Astrocyte of the spinal cord (primary cell): ENCODE measurements around the gene PIGQ.

ENCODE experiments used
- DNase-seq: peaks from one replicate; pipeline ENCODE4 v3.0.0; 2011; ENCODE audit warnings: low read depth, low spot score
- H3K4me3 ChIP-seq: 2 replicates; pipeline ENCODE4 v1.5.1; 2011; ENCODE audit warnings: low read depth, mild to moderate bottlenecking, low read length, moderate library complexity
- in situ Hi-C: cut with HindIII; loops from 2 replicates; pipeline ENCODE4 v1.10.0; 2017; ENCODE audit warnings: low sequenced_read_pairs
- TF ChIP-seq, protein P1 (sequence below): IDR thresholded peaks from 2 replicates; pipeline ENCODE4 v1.5.1; 2012; ENCODE audit warnings: low read depth, mild to moderate bottlenecking, low read length, inconsistent platforms

The PIGQ gene

DNA sequence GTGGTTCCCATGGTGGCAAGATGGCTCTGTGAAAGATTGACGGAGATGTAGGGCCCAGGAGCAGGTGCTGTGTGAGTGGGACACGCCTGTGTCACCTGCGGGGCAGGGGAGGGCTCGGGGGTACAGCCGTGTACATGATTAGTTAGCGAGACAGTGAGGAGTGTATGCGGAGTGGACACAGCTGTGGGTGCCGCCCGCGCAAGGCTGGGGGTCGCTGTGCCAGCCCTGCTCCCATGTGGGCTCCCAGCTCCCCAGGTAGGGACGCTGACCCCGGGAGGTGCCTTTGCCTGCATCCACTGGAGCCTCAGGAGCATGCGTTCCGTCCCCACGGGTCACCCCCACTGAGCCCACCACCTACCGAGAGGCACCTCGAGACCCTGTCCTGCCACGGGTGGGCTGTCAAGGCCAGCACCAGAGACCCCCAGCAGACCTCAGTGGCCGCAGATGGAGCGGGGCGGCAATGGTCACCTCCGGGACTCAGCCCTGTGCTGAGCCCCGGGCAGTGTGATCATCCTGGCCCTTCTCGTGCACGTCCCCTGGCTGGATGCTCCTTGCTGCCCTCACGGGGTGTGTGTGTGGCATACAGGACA is 34.8 kb upstream of the PIGQ start:
- in situ Hi-C loops: no loop called here

DNA sequence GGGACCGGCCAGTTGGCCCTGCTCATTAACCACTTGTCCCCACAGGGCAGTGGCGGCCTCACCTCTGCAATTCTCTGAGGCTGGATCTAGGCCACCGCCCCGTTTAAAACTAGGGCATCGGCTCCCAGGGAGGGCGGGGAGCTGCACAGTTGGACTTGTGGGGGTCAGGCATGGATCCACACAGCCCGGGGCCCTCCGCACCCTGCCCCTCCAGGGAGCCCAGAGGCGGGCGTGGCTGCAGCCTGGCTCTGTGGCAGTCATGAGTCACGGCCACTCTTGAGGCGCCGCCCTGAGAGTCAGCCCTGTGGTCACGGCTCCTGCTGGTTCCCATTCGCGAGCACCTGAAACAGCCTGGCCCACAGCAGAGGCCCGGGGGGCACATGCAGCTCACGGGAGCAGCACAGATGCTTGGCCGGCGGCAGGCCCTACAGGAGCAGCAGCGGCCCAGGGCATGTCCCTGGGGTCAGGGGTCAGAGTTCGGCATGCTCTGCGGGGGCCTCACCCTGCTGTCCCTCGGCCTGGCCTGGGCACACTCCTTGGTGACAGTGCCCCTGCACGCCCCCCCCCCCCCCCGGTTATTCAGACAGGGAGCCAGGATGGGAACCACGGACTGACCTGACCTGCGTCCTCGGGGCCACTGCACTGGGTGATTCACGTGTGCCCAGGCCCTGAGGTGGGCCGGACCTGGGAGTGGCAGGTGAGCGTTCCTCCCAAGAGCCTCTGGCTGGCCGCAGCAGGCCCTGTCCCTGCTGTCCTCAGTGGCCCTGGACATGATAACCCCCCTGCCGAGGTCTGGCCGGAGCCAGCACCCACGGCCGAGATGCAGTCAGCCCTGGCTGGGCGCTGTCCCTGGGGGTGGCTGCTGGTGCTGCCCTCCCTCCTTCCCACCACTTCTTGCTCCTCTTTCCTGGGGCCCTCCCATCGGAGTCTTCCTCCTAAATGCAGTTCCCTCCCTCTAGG is 34.0 kb upstream of the PIGQ start:
- no peak overlapping the region for H3K4me3 ChIP-seq

More for the DNA sequence above, 34.8 kb upstream of the PIGQ start:
- H3K4me3 ChIP-seq: no peak overlapping the region
- DNase-seq: no peak
- TF ChIP-seq, protein P1, sequence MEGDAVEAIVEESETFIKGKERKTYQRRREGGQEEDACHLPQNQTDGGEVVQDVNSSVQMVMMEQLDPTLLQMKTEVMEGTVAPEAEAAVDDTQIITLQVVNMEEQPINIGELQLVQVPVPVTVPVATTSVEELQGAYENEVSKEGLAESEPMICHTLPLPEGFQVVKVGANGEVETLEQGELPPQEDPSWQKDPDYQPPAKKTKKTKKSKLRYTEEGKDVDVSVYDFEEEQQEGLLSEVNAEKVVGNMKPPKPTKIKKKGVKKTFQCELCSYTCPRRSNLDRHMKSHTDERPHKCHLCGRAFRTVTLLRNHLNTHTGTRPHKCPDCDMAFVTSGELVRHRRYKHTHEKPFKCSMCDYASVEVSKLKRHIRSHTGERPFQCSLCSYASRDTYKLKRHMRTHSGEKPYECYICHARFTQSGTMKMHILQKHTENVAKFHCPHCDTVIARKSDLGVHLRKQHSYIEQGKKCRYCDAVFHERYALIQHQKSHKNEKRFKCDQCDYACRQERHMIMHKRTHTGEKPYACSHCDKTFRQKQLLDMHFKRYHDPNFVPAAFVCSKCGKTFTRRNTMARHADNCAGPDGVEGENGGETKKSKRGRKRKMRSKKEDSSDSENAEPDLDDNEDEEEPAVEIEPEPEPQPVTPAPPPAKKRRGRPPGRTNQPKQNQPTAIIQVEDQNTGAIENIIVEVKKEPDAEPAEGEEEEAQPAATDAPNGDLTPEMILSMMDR: no peak

DNA sequence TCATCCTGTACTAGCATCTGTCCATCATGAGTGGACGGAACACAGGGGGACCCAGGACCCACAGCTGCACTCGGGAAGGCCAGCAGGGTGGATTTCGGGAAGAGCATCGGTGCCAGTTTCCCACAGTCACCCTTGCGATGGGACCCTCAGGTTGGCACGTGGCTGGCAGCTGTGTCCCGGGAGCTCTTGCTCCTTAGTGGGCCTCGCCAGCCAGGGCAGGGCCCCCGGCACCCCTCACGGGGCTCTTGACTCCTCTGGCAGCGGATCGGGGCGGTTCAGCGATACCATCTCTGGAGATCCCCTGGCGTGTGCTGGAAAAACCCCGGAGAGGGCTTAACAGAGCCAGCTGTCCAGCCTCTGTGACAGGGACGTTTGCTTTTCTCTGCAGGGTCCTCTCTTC is 33.0 kb upstream of the PIGQ start:
- TF ChIP-seq, protein P1: no peak
- DNase-seq: no peak
- in situ Hi-C loops: no loop called here
- no peak overlapping the region for H3K4me3 ChIP-seq

More for the DNA sequence above, 34.0 kb upstream of the PIGQ start:
- peak; percentile 79 for DNase-seq
- TF ChIP-seq, protein P1: no peak
- in situ Hi-C loops: no loop called here

DNA sequence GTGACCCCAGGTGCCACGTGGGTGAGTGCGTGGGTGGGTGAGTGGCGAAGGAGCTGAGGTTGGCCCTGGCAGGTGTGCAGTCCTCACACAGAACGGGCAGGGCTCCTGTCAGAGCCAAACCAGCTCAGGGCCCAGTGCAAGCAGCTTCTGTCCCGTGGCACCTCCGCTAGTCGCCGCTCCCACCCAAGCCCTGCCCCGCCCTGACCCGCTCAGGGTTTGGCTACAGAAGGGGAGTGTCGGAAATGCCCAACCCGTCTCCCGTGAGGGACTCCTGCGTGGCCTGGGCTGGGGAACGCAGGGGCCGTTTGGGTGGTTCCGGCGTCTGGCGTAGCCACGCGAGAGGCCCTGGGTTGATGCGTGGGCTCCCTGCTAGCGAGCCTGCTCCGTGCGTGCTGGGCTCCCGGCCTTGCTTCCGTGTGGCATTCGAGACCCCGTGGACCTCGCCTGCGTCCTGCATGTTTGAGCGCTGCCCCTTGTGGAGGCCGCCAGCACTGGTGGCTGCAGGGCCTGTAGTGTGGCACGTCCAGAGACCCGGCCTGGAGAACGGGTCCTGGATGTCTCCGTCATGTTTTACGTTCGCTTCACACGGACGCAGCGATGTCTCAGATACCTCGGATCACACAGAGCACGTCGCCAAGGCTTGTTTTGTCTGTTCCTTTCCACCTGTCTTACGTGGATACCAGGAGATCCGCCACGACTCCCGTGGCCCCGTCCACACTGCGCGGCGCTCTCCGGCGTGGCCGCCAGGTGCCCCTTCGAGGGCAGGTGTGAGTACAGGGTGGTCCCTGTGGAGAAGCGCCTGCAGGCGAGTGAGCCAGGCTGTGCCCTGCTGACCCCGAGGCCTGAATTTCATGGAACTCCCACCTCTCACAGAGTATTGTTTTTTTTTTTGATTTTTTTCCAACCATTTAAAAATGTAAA is 32.1 kb upstream of the PIGQ start:
- no peak overlapping the region for H3K4me3 ChIP-seq
- DNase-seq: no peak
- TF ChIP-seq, protein P1: peak; percentile 21
- in situ Hi-C loops: no loop called here

DNA sequence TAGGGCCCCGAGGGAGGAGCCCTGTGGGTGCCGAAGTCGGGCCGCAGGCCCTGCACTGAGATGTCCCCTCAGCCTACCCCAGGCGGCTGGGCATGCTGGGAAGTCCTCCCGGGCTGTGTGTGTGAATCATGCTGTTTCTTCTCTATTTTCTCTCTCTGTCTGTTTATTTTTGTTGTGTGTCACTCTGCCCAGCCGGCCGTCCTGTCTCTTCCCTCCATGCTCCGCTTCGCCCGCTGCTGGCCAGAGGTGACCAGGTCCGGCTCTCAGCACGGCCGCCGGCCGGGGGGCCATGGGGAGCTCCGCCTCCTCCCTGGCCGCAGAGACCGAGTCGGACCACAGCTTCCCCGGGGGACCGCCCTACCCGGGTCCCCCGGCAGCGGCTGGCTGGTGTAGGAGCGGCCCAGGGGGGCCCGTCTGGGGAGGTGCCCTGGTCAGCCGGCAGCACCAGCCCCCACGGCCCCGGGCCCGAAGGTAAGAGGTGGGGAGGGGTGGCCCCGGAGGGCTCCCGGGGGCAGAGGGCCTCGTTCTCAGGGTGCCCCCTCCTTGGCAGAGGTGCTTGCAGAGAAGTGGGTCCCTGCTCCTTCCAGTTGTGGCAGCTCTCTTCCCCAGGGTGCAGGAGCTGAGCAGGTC is 29.8 kb upstream of the PIGQ start:
- in situ Hi-C loops: no loop called here
- H3K4me3 ChIP-seq: no peak overlapping the region
- TF ChIP-seq, protein P1: peak; percentile 35
- DNase-seq: peak; percentile 83
